GM19025 (cell line): ENCODE data around the gene MED7.
"Not testable (repeated sequence)": the region's sequence is repeated elsewhere in the genome, so short reads cannot be mapped to it uniquely, and the experiment has no call there.

ENCODE experiments used
- ATAC-seq: cut with Tn5 transposase; IDR thresholded peaks from one replicate; pipeline ENCODE4 v1.9.1; 2021; ENCODE audit warnings: mild to moderate bottlenecking, low read depth, moderate library complexity; ENCODE audit not compliant: unreplicated experiment

MED7 gene

GRCh38 chr5:157142317-157143126, at the start of gene MED7:
TSS of gene MED7 (minus strand) at chr5:157142865. CDS start at chr5:157139431, 3,434 bp downstream.
- ATAC-seq = peak; percentile 99

GRCh38 chr5:157189223-157189622, 46.6 kb upstream of the MED7 start:
- ATAC-seq = no peak

GRCh38 chr5:157188270-157188669, 45.6 kb upstream of the MED7 start:
- ATAC-seq = no peak

GRCh38 chr5:157187046-157187754, 44.5 kb upstream of the MED7 start:
- no peak for ATAC-seq

- ATAC-seq = no peak
Observed at GRCh38 chr5:157186309-157187045, 43.8 kb upstream of the MED7 start.

- ATAC-seq = not testable (repeated sequence)
Observed at GRCh38 chr5:157185122-157185521, 42.5 kb upstream of the MED7 start.

GRCh38 chr5:157184117-157184670, 41.5 kb upstream of the MED7 start:
- ATAC-seq = no peak

- no peak for ATAC-seq
Observed at GRCh38 chr5:157182143-157182757, 39.6 kb upstream of the MED7 start.

GRCh38 chr5:157180374-157181264, 38.0 kb upstream of the MED7 start, which contains the start of gene ITK:
TSS of gene ITK (plus strand) at chr5:157180840. CDS start at chr5:157180978, 138 bp downstream.
- ATAC-seq = no peak

- ATAC-seq = no peak
Observed at GRCh38 chr5:157178966-157179365, 36.3 kb upstream of the MED7 start.

- ATAC-seq = no peak
Observed at GRCh38 chr5:157177953-157178352, 35.3 kb upstream of the MED7 start.

- ATAC-seq = no peak
Observed at GRCh38 chr5:157175071-157175612, 32.5 kb upstream of the MED7 start.

- ATAC-seq = peak; percentile 99
Observed at GRCh38 chr5:157172403-157172802, 29.7 kb upstream of the MED7 start.

- ATAC-seq = no peak
Observed at GRCh38 chr5:157168286-157168685, 25.6 kb upstream of the MED7 start.

GRCh38 chr5:157167214-157167621, 24.6 kb upstream of the MED7 start:
- no peak for ATAC-seq

- ATAC-seq = no peak
Observed at GRCh38 chr5:157166214-157167213, 23.8 kb upstream of the MED7 start, which contains the start of gene GARIN3. TSS of gene GARIN3 (minus strand) at chr5:157166264. CDS start at chr5:157166168, 96 bp downstream.

- ATAC-seq = no peak
Observed at GRCh38 chr5:157165668-157166067, 23.0 kb upstream of the MED7 start.

- no peak for ATAC-seq
Observed at GRCh38 chr5:157165261-157165660, 22.6 kb upstream of the MED7 start.
